HG02938 (cell line): Measurements from ENCODE around the gene RAF1.
"Not testable (repeated sequence)": the region's sequence is repeated elsewhere in the genome, so short reads cannot be mapped to it uniquely, and the experiment has no call there.

Experiments used
- ATAC-seq: cut with Tn5 transposase; IDR thresholded peaks from one replicate; pipeline ENCODE4 v1.9.1; 2021; ENCODE audit warnings: mild to moderate bottlenecking, moderate library complexity; ENCODE audit not compliant: unreplicated experiment

The RAF1 gene

GRCh38 chr3:12643724-12644123 lies 20.2 kb downstream of the RAF1 start:
- ATAC-seq, result no peak

DNA sequence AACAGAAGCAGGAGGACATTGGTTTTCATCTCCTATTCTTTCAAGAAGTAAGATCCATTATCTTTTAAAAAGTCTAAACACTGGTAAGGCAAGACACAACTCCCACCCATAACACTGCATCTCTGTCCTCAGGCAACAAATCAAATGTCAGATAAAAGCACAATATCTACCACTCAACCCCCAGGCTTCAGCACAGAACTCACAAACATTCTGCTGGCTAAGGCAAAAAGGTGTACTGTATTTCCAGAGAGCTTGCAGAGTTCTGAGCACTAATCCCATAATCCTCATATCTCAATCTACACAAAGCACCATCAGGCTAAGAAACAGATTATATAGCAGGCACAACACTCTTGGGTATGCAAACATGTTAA lies 20.9 kb downstream of the RAF1 start:
- no peak for ATAC-seq

DNA sequence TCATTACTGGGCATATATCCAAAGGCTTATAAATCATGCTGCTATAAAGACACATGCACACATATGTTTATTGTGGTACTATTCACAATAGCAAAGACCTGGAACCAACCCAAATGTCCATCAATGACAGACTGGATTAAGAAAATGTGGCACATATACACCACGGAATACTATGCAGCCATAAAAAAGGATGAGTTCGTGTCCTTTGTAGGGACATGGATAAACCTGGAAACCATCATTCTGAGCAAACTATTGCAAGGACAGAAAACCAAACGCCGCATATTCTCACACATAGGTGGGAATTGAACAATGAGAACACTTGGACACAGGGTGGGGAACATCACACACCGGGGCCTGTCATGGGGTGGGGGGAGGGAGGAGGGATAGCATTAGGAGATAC lies 23.1 kb downstream of the RAF1 start:
- not testable (repeated sequence) for ATAC-seq

GRCh38 chr3:12638105-12638504 lies 25.8 kb downstream of the RAF1 start:
- no peak for ATAC-seq

- ATAC-seq, result no peak
These were observed 30.8 kb downstream of the RAF1 start for GRCh38 chr3:12633108-12633507.

- ATAC-seq, result no peak
These were observed 31.4 kb downstream of the RAF1 start for GRCh38 chr3:12632523-12632922.

DNA sequence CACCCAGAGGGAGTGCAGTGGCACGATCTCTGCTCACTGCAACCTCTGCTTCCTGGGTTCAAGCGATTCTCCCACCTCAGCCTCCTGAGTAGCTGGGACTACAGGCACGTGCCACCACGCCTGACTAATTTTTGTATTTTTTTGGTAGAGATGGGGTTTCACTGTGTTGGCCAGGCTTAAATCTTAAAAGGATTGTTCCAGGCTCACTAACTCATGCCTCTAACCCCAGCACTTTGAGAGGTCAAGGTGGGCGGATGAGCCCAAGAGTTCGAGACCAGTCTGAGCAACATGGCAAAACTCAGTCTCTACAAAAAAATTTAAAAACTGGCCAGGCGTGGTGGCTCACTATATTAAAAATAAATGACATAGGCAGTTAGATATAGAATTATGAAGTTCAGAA lies 33.1 kb downstream of the RAF1 start:
- ATAC-seq, result not testable (repeated sequence)

GRCh38 chr3:12630292-12630691 lies 33.6 kb downstream of the RAF1 start:
- ATAC-seq, result no peak

- no peak for ATAC-seq
These were observed 34.4 kb downstream of the RAF1 start for GRCh38 chr3:12629560-12629959.

GRCh38 chr3:12628813-12629212 lies 35.1 kb downstream of the RAF1 start:
- no peak for ATAC-seq

DNA sequence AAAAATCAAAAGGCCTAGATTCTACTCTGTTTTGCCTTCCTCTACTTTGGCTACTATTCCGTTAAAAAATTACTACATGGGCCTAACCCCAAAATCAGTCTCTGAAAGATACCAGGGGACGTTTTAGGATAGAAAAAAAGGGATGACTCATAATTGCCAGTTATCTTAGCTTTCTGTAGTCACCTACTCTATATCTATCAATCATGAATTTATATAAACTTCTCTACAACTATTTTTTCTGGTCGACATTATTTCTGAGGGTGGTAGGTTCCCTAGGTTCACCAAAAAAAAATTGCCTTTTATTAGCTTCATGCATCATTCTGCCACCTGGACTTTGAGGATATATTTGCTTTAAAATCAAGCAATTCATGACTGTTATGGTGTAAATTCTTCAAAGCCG lies 36.5 kb downstream of the RAF1 start:
- ATAC-seq, result no peak

GRCh38 chr3:12624964-12625363 lies 39.0 kb downstream of the RAF1 start:
- not testable (repeated sequence) for ATAC-seq

- no peak for ATAC-seq
These were observed 39.9 kb downstream of the RAF1 start for GRCh38 chr3:12624056-12624455.

DNA sequence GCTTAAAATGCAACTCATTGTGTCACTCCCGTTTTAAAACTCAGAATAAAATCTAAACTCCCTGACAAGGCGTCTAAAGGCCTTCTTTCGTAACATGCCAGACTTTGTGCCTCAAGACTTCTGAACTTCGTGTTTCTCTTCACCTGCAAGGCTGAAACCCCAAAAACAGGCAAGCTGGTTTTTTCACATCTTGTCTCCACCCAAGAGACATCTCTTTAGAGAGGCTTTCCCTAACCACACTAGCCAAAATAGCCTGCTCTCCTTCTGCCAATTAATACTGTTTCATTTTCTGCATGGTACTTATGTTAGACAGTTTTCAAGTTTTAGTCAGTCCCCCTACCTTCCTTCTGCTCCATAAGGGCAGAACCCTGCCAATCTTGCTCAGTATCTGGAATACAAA lies 41.6 kb downstream of the RAF1 start:
- ATAC-seq, result no peak

- no peak for ATAC-seq
These were observed 43.2 kb downstream of the RAF1 start for GRCh38 chr3:12620729-12621128.

DNA sequence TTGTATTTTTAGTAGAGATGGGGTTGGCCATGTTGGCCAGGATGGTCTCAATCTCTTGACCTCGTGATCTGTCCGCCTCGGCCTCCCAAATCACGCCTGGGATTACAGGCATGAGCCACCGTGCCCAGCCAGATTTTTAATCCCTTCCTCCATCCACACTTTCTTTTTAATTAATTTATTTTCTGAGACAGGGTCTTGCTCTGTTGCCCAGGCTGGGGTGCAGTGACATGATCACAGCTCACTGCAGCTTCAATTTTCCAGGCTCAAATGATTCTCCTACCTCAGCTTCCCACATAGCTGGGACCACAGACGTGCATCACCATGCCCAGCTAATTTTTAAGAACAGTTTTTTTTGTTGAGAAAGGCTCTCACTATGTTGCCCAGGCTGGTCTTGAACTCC lies 43.6 kb downstream of the RAF1 start:
- ATAC-seq, result no peak

GRCh38 chr3:12618426-12618825 lies 45.5 kb downstream of the RAF1 start:
- no peak for ATAC-seq

GRCh38 chr3:12615266-12615665 lies 48.7 kb downstream of the RAF1 start:
- ATAC-seq, result no peak

GRCh38 chr3:12613250-12613649 lies 50.7 kb downstream of the RAF1 start:
- no peak for ATAC-seq

GRCh38 chr3:12612514-12613226 lies 51.2 kb downstream of the RAF1 start:
- ATAC-seq, result no peak

GRCh38 chr3:12611117-12611516 lies 52.8 kb downstream of the RAF1 start:
- ATAC-seq, result no peak

GRCh38 chr3:12608376-12608775 lies 55.5 kb downstream of the RAF1 start:
- no peak for ATAC-seq

DNA sequence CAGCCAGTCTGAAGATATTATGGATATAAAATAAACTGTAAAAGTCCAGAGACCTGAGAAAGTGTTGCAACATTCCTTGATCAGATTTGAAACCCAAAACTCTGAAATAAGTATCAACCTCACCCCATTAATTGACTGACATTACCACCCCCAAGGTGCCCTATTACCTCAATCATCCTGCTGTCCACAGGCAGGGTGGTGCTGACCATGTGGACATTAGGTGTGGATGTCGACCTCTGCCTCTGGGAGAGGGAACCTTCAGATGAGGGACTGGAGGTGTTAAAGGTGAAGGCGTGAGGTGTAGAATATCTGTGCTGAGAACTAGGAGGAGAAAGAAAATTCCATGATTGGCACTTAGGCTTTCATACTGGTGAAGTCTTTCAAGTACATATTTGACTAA lies 59.9 kb downstream of the RAF1 start:
- ATAC-seq, result no peak
